CD1c-positive myeloid dendritic cell (primary cell): ENCODE measurements around the gene VPS13C.

ENCODE experiments used
- DNase-seq: peaks from one replicate; pipeline ENCODE4 v3.0.0-alpha.2; 2016; ENCODE audit errors: extremely low spot score

Gene VPS13C

DNA sequence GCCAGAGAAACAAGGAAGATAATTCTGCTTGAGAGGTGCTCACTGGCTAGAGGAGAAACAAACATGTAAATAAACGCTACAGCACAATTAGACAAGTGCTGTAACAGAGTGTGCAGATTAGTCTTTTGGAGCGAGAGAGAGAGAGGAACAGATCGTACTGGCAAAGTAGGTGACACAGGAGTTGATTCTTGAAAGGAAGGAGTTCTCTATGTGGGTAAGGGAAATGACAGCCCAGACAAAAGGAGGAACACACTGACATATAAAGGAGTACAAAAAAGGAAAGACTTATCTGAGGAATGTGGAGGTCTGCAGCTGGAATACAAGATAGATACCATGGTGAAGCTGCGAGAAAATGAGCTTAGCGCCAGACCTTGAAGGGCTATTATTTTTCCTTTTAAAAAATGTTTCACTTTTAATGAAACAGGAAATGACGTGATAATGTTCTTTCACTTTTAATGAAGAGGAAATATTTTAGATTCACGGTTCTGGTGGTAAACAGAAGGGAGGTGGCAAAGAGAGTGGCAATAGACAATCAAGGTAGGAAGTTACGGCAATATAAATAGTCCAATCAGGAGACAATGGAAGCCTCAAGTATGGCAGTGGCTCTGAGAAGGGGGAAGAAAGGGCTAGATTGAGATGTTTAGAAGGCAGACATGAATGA lies 202.9 kb downstream of the VPS13C start:
- peak; percentile 15 for DNase-seq

GRCh38 chr15:61856295-61856694 lies 204.0 kb downstream of the VPS13C start:
- DNase-seq: no peak

DNA sequence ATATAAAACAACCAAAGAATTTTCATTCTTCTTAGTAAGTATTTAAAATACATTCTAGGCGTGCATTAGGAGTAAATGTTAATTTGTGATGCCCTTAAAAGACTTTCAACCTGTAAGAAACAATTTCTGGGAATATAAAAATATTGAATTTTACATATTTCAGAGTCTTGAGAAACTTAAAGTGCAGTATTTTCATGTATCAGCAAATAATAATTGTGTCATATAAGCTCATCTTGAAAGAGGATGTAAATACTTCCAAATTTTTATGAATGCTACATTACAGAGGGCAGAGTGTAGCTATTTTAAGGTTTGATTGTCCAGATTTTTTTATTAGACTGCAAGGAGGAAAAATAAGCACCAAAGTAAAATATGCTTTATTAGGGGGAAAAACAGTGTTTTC lies 207.1 kb downstream of the VPS13C start:
- no peak for DNase-seq

- DNase-seq: no peak
These were observed 208.3 kb downstream of the VPS13C start for GRCh38 chr15:61851955-61852354.

DNA sequence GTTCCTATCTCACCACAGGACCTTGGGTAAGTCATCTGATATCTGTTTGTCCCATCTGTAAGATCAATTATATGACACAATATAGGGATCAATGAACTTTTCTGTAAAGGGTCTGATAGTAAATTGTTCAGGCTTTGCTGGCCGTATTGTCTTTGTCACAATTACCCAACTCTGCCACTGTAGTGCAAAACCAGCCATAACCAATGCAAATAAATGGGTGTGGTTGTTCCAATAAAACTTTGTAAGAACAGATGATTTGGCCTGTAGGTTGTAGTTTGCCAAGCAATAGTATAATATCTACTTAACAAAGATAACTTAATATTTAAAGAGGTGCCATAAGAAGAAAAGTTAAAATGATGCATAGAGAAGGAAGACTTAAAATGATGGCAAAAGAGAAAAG lies 210.8 kb downstream of the VPS13C start:
- no peak for DNase-seq

DNA sequence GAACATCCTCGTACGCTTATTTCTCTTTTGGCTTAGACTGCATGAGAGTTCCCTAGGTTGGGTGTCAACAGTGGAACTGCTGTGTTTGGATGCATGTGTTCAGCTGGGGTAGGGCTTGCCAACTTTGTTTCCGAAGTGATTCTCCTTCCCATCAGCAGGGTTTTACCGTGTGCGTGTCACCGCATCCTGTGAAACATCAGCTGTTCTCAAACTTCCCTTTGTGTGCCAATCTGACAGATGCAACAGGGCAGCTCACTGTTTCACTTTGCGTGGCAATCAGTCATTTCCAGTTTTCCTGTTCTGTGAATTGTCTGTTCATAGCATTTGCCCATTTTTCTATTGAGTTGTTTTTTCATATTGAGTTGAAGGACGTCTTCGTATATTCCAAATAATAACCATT lies 218.8 kb downstream of the VPS13C start:
- DNase-seq: peak; percentile 21

GRCh38 chr15:61840090-61840489 lies 220.2 kb downstream of the VPS13C start:
- DNase-seq: no peak

- no peak for DNase-seq
These were observed 220.7 kb downstream of the VPS13C start for GRCh38 chr15:61839546-61839945.

DNA sequence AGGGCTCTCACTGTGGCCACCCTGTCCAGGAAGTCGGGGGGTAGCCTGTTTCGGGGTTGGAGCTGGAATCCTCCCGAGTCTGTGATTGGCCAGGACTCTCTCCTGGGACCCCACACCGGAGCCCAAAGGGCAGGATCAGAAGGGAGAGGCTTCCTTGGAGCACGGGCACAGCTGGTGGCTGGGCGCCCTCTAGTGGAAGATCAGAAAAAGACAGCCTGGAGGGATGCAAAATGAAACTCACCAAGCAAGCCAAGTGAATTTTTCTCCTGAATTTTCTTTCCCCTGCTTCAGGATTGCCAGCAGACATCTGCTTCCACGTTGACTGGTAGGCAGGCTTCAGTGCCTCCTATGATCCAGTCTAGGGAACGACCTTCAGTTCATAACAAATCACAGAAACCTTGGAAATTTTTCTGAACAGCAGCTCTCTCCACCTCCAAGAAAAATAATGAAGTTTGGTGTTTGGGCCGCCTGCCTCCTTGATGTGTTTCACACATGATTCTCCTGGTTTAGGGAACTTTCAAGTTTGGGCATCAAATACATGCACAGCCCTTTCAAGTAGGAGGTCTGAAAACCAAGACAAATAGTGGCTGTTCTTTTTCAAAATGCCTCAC lies 224.6 kb downstream of the VPS13C start:
- DNase-seq: peak; percentile 62

- DNase-seq: no peak
These were observed 225.2 kb downstream of the VPS13C start for GRCh38 chr15:61835029-61835428.

- peak; percentile 73 for DNase-seq
These were observed 226.1 kb downstream of the VPS13C start for GRCh38 chr15:61834076-61834697.

DNA sequence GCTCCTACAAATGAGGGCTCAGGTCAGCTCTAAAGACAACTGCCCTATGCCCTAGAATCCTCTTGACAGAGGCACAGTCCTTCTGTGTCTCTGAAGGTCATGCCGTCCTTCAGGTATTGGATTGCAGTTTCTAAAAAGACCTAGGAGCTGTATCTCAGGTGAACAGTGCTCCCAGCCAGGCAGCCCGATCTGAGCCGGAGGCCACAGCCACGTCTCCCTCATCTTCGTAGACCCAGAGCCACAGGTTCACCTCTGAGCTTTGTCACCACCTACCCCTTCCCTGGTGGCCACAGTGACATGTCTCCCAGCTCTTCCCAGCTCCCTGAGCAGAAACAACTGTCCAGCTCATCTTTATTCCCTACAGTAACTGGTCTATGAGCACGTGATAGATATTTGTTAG lies 228.0 kb downstream of the VPS13C start:
- no peak for DNase-seq

GRCh38 chr15:61831505-61831921 lies 228.7 kb downstream of the VPS13C start:
- DNase-seq: no peak

DNA sequence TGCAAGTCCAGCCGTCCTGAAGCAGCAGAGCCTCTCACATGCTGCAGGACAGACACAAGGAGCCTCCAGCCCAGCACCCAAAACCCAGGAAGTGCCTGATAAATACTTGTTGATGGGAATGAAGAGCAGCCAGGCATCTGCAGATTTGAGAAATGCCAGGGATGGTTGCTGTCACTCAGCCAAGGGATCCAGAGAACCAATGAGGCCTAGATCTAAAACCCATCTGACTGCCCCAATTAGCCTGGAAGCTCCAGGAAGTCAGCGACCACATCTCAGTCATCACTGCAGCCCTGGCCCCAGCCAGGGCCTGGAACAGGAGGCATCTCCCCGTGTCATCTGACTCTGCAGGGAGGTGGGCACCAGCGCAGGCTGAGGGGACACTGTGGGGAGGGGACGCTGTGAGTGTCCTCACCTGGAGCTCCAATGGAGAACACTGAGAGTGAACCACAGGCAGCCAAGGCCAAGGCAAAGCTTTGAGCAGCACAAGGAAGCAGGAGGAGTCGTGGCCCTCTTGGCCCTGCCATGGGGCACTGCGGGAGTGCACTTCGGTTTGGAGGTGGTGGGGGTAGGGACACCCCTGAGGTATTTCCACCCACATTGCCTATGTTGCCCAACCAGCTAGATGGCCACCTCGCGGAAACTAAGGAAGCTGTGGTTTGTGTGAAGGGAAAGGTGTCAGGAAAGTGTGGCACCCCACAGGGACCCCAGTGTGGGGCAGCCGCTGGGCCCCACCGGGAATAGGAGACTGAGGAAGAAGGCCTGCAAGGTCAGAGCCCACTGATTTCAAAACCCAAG lies 229.5 kb downstream of the VPS13C start:
- no peak for DNase-seq

DNA sequence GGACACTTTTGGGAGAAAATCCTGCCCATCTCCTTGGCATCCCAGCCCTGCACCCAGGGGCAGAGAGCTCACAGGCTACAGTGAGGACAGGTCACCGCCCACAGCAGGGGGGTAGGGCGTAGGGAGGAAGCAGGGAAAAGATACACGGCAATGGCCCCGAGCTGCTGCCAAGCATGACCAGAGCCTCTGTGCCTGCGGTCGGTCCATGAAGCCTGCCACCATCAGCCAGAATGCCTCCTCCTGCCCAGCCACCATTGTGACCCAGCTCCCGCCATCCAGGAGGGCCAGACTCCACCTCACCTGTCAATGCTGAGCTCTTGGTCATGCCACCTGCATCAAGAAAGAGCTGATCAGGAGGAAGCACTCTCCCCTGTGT lies 230.7 kb downstream of the VPS13C start:
- DNase-seq: no peak

GRCh38 chr15:61828860-61829513 lies 231.3 kb downstream of the VPS13C start:
- no peak for DNase-seq

DNA sequence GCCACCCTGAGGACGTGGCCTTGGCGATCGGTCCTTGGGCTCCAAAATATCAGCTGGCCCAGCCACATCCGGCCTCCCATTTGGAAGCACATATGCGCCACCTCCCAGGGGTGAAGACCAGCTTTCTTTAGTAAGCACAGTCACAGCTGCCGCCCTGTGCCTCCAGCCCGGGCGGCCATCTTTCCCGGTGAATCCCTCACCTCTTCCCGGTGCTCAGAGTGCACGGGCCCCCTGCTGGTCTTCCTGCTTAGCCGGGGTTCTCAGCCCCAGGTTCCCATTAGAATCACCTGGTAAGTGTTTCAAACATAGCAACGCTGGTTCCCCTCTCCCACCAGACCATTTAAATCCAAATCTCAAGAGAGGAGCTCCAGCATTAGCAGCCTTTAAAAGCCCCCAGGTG lies 232.2 kb downstream of the VPS13C start:
- no peak for DNase-seq

DNA sequence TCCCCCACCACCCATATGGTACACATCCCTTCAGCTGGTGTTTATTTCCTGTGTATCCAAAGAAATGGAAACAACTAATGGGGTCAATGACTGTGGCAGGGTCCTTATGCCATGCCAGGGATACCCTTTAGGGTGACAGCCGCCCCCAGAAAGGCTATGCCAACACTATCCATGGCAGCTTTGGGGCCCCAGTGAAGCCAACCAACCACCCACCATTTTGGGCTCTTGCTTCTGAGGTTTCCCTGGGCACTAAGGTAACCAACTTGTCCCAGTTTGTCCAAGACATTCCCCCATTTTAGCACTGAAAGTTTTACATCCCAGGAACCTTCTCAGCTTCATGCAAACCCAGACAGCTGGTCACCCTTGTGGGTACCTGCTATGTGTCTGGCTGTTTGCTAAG lies 233.1 kb downstream of the VPS13C start:
- DNase-seq: no peak

DNA sequence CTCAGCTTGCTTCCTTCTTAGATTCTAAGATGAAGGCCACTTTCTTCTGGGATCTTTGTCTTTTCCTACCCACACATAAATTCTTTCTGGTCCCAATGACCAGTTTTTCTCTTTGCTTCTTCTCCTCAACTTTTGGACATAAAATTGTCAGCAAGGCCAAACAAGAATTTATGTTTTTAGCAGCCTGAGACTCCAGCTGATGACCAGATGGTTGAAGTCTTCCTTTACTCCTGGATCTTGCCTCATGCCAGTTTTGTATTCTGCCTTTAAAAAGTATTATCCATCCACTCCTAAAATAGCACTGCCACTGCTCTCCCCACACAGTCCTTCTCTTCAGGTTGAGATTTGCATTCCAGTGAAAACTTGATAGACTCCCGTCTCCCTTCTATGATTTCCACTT lies 236.0 kb downstream of the VPS13C start:
- DNase-seq: no peak

GRCh38 chr15:61822511-61822910 lies 237.7 kb downstream of the VPS13C start:
- no peak for DNase-seq

GRCh38 chr15:61820951-61821350 lies 239.3 kb downstream of the VPS13C start:
- no peak for DNase-seq

- DNase-seq: no peak
These were observed 240.0 kb downstream of the VPS13C start for GRCh38 chr15:61820212-61820611.
